ENCODE data around the gene OR2Y1.

- TF ChIP-seq CTCF (IDR thresholded peaks at IDR 0.05) (no peak), POLR2A (IDR thresholded peaks at IDR 0.05) (no peak), POLR2AphosphoS5 (IDR thresholded peaks at IDR 0.05) (no peak)
Measured at GRCh38 chr5:180783340-180784052, 43.6 kb upstream of the OR2Y1 start.

Measured in sigmoid colon (tissue), 4 donors.